Transverse colon (tissue), 4 donors: ENCODE data around the gene DTX1.

ENCODE experiments used
- EP300 ChIP-seq: sonication (generic); formaldehyde crosslinking; IDR thresholded peaks from one replicate; pipeline ENCODE4 v1.6.1; 2017; ENCODE audit warnings: antibody characterized with exemption, low read depth
- POLR2A ChIP-seq: fragments of 450-650 bp; IDR thresholded peaks from one replicate; pipeline ENCODE4 v1.6.1; 2016; ENCODE audit warnings: antibody characterized with exemption, mild to moderate bottlenecking, moderate library complexity
- POLR2AphosphoS5 ChIP-seq, 3 donors: sonication (generic); formaldehyde crosslinking; IDR thresholded peaks; one replicate each; pipeline ENCODE4 v1.6.1; 2016; ENCODE audit warnings: antibody characterized with exemption in 3 of 3
- TF ChIP-seq, protein P1 (sequence below), 5 experiments: fragments of 200-600 bp in 3 of 5; fragments of 450-650 bp in 2 of 5; sonication (generic) in 3 of 5; IDR thresholded peaks; 1 replicate in 2 of 5; 2 replicates in 3 of 5; pipeline ENCODE4 v1.5.1; 2016 to 2017; ENCODE audit warnings: antibody characterized with exemption in 5 of 5, inconsistent platforms in 3 of 5, mild to moderate bottlenecking in 2 of 5, moderate library complexity in 1 of 5

DNA sequence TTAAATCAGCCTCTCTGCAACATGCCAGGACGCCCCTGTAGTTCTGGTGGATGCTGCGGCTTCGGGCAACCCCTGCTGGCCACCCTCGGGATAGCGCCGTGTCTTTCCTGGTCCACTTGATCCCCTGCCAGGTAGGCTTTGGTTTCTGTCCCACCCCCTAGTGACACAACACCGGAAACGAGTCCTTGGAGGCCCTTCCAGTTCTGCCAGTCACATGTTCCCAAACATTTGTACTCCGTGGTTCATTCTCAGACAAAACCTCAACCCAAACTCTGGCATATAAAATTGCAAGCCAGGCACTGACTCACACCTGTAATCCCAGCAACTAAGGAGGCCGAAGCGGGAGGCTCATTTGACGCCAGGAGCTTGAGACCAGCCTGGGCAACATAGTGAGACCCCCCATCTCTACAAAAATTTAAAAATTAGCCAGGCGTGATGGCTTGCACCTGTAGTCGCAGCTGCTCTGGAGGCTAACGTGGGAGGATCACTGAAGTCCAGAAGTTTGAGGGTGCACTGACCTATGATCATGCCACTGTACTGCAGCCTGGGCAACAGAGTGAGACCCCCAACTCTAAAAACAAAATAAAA lies 42.0 kb downstream of the DTX1 start:
- TF ChIP-seq, protein P1, sequence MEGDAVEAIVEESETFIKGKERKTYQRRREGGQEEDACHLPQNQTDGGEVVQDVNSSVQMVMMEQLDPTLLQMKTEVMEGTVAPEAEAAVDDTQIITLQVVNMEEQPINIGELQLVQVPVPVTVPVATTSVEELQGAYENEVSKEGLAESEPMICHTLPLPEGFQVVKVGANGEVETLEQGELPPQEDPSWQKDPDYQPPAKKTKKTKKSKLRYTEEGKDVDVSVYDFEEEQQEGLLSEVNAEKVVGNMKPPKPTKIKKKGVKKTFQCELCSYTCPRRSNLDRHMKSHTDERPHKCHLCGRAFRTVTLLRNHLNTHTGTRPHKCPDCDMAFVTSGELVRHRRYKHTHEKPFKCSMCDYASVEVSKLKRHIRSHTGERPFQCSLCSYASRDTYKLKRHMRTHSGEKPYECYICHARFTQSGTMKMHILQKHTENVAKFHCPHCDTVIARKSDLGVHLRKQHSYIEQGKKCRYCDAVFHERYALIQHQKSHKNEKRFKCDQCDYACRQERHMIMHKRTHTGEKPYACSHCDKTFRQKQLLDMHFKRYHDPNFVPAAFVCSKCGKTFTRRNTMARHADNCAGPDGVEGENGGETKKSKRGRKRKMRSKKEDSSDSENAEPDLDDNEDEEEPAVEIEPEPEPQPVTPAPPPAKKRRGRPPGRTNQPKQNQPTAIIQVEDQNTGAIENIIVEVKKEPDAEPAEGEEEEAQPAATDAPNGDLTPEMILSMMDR (IDR thresholded peaks at IDR 0.05) = peak; percentile 63 to 90 (median 78)
- TF ChIP-seq EP300 = no peak
- no peak for TF ChIP-seq POLR2AphosphoS5 (IDR thresholded peaks at IDR 0.05)
- TF ChIP-seq POLR2A = no peak
